IgD-negative memory B cell (primary cell): Measurements from ENCODE around the gene STIM2. TPM values are rescaled to one million over a fixed set of nuclear protein-coding genes. Genes with fewer than 3 reads are reported as not detected.
"Not testable (repeated sequence)": the region's sequence is repeated elsewhere in the genome, so short reads cannot be mapped to it uniquely, and the experiment has no call there.

Experiments
- H3K27ac Mint-ChIP-seq, 3 donors: one replicate each; pipeline ENCODE4 v1.8.0; 2020 to 2022; ENCODE audit warnings: mild to moderate bottlenecking in 3 of 3, mixed read lengths in 3 of 3, moderate library complexity in 1 of 3
- H3K27me3 Mint-ChIP-seq: one replicate; pipeline ENCODE4 v1.8.0; 2021; ENCODE audit warnings: mixed read lengths
- H3K36me3 Mint-ChIP-seq: one replicate; pipeline ENCODE4 v1.8.0; 2020; ENCODE audit warnings: mild to moderate bottlenecking, mixed read lengths
- H3K4me1 Mint-ChIP-seq, 3 donors: one replicate each; pipeline ENCODE4 v1.8.0; 2020 to 2022; ENCODE audit warnings: mixed read lengths in 3 of 3, mild to moderate bottlenecking in 1 of 3
- H3K4me3 Mint-ChIP-seq, 4 donors: one replicate each; pipeline ENCODE4 v1.8.0; 2020 to 2022; ENCODE audit warnings: mild to moderate bottlenecking in 4 of 4, mixed read lengths in 4 of 4, moderate library complexity in 3 of 4
- H3K9me3 Mint-ChIP-seq, 3 donors: one replicate each; pipeline ENCODE4 v1.8.0; 2020 to 2021; ENCODE audit warnings: mixed read lengths in 3 of 3, mild to moderate bottlenecking in 1 of 3
- polyA plus RNA-seq: library from polyadenylated mRNA; unstranded; fragments of 300-500 nt; fragmentation: Illumina TruSeq; gene quantifications from one replicate; pipeline ENCODE4 v1.2.3, GENCODE V29; 2021

Gene STIM2
- polyA plus RNA-seq, 1 donor from 2014 or later: 22.4 TPM

DNA sequence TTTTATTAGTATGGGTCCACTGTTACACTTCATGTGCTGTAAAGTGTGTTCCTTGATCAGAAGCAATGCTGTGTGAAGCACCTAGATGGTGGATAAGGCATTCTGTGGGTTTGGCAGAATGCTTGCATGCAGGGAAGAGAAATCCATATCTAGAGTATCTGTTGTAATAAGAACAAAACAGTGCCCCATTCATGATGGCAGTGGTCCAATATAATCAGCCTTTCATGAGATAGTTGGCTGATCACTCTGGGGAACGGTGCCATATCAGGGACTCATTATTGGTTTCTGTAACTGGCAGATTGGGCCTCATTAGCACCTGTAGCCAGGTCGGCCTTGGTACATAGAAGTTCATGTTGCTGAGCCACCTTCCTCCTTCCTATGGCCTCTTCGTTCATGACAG lies 28.7 kb downstream of the STIM2 start:
- no peaks in the 10 kb centered on the region for H3K9me3 Mint-ChIP-seq
- H3K27ac Mint-ChIP-seq: no peak overlapping the region
- no peak overlapping the region for H3K4me3 Mint-ChIP-seq
- H3K36me3 Mint-ChIP-seq: peaks cover 1% of the 10 kb centered on the region
- H3K4me1 Mint-ChIP-seq: peaks cover 47 to 61% (median 48%) of the 10 kb centered on the region in 3 donors
- no peaks in the 10 kb centered on the region for H3K27me3 Mint-ChIP-seq

DNA sequence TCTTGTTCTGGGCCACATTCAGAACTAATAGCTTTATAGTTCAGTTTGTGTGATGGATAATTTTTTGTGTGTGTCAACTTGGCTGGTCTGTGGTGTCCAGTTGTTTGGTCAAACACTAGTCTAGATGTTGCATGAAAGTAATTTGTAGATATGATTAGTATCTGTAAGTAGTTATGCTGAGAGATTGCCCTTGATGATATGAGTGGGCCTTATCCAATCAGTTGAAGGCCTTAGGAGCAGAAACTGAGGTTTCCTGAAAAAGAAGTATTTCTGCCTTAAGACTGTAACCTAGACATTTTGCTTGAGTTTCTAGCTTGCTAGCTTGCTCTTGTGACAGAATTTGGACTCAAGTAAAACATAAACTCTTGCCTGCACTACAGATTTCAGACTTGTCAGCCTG lies 30.4 kb downstream of the STIM2 start:
- H3K4me3 Mint-ChIP-seq: no peak overlapping the region
- peak overlapping the region in 1 of 3 donors; percentile 39 for H3K27ac Mint-ChIP-seq
- no peaks in the 10 kb centered on the region for H3K9me3 Mint-ChIP-seq
- H3K27me3 Mint-ChIP-seq: no peaks in the 10 kb centered on the region
- H3K4me1 Mint-ChIP-seq: peaks cover 35 to 56% (median 41%) of the 10 kb centered on the region in 3 donors
- H3K36me3 Mint-ChIP-seq: peaks cover 4% of the 10 kb centered on the region

DNA sequence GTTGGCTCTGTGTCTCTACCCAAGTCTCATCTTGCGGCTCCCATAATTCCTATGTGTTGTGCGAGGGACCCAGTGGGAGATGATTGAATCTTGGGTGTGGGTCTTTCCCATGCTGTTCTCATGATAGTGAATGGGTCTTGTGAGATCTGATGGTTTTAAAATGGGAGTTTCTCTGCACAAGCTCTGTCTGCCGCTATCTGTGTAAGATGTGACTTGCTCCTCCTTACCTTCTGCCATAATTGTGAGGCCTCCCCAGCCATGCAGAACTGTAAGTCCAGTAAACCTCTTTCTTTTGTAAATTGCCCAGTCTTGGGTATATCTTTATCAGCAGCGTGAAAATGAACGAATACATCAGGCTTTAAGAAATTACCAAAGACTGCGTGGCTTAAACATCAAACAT lies 31.2 kb downstream of the STIM2 start:
- peaks cover 27 to 56% (median 38%) of the 10 kb centered on the region in 3 donors for H3K4me1 Mint-ChIP-seq

DNA sequence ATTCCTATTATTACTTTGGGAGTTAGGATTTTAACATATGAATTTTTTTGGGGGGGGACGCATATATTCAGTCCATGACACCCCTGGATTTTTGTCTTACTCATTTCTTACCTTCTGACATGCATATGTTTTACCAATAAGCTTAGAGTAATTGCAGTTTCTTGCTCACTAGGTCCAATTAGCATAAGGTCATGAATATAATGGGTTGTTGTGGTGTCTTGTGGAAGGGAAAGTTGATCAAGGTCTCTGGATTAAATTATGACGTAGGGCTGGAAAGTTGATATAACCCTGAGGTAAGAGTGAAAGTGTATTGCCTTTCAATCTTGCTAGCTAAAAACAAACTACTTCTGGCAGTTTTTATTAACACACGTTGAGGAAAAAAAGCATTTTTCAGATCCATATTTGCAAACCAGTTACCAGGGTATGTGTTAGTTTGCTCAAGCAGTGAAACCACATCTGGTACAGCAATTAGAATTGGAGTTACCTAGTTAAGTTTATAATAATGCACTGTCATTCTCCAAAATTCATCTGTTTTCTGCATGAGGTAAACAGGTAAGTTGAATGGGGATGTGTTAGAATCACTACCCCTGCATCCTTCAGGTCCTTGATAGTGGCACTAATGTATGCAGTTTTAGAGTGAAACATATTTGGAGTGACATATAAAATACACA lies 32.0 kb downstream of the STIM2 start:
- Mint-ChIP-seq H3K36me3 (peaks cover 6% of the 10 kb centered on the region), H3K4me3 (no peak overlapping the region), H3K27ac (peak overlapping the region in 1 of 3 donors; percentile 3), H3K27me3 (no peaks in the 10 kb centered on the region), H3K9me3 (no peaks in the 10 kb centered on the region), H3K4me1 (peaks cover 22 to 54% (median 38%) of the 10 kb centered on the region in 3 donors)

More for the DNA sequence above, 31.2 kb downstream of the STIM2 start:
- H3K9me3 Mint-ChIP-seq: no peaks in the 10 kb centered on the region
- H3K4me3 Mint-ChIP-seq: peak overlapping the region in 1 of 4 donors; percentile 50
- H3K27me3 Mint-ChIP-seq: no peaks in the 10 kb centered on the region
- H3K27ac Mint-ChIP-seq: peak overlapping the region in 2 of 3 donors; percentile 3 to 11
- peaks cover 6% of the 10 kb centered on the region for H3K36me3 Mint-ChIP-seq

DNA sequence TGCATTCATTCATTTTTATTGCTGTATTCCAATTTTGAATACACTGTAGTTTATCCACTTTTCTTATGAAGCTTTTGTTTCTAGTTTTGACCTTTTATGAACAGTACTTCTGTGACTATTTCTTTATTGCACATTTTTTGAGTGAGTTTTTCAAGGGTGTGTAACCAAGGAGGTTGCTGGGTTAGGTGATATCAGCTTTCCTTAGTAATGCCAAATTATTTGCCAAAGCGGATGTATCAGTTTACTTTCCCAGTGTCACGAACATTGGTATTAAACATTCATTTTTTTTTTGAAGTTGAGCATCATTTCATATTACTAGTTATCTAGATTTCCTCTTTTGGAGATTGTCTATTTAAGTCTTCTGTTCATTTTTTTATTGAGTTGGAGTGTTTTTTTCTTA lies 32.9 kb downstream of the STIM2 start:
- H3K4me1 Mint-ChIP-seq: peaks cover 28 to 54% (median 46%) of the 10 kb centered on the region in 3 donors
- H3K9me3 Mint-ChIP-seq: no peaks in the 10 kb centered on the region
- H3K27me3 Mint-ChIP-seq: no peaks in the 10 kb centered on the region
- peaks cover 6% of the 10 kb centered on the region for H3K36me3 Mint-ChIP-seq
- no peak overlapping the region for H3K27ac Mint-ChIP-seq
- H3K4me3 Mint-ChIP-seq: no peak overlapping the region

DNA sequence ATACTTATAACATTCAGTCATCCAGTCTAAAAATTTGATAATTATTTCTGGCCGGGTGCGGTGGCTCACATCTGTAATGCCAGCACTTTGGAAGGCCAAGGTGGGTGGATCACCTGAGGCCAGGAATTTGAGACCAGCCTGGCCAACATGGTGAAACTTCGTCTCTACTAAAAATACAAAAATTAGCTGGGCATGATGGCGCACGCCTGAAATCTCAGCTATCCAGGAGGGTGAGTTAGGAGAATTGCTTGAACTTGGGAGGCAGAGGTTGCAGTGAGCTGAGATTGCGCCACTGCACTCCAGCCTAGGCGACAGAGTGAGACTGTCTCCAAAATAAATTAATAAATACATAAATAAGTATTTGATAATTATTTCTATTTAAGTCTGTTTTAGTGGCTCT lies 34.2 kb downstream of the STIM2 start:
- H3K36me3 Mint-ChIP-seq, H3K27me3 Mint-ChIP-seq, H3K9me3 Mint-ChIP-seq, H3K27ac Mint-ChIP-seq, H3K4me3 Mint-ChIP-seq: not testable (repeated sequence)
- peaks cover 31 to 57% (median 54%) of the 10 kb centered on the region in 3 donors for H3K4me1 Mint-ChIP-seq

DNA sequence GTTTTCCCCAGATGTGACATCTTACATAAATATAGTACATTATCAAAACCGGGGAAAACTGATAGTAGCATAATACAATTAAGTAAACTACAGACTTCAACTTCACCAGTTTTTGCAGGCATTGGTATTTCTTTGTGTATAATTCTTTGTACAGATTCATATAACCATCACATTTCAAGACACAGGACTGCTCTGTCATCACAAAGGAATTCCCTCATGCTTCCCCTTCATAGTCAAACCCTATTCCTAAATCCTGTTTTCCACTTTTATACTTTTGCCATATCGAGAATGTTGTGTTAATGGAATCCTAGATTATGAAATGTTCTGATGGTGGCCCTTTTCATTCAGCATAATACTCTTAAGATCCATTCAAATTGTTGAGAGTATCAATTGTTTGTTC lies 36.0 kb downstream of the STIM2 start:
- Mint-ChIP-seq H3K4me3 (no peak overlapping the region), H3K9me3 (no peaks in the 10 kb centered on the region), H3K27ac (no peak overlapping the region), H3K36me3 (peaks cover 6% of the 10 kb centered on the region), H3K27me3 (no peaks in the 10 kb centered on the region), H3K4me1 (peaks cover 30 to 65% (median 58%) of the 10 kb centered on the region in 3 donors)

DNA sequence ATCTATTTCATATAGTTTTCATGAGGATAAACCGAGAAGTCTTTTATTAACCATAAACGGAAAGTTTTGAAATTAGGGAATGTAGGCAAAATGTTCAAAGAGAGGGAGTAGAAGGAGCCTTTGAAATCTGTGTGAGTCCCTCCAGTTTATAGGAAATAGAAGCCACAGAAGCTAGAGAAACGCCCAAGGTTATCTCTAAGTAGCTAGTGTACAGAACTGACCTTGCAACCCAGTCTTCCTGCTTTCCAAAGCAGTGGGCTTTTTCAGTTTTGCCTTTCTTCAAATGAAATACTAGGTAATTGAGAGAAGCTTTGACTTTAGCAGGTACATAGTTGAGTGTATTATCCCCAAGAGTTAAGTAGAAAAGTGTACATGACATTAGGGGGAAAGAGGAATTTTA lies 39.4 kb downstream of the STIM2 start:
- Mint-ChIP-seq H3K4me1 (peaks cover 21 to 67% (median 64%) of the 10 kb centered on the region in 3 donors), H3K27me3 (no peaks in the 10 kb centered on the region), H3K4me3 (no peak overlapping the region), H3K36me3 (peaks cover 5% of the 10 kb centered on the region), H3K27ac (peak overlapping the region in 2 of 3 donors; percentile 29 to 64), H3K9me3 (no peaks in the 10 kb centered on the region)

DNA sequence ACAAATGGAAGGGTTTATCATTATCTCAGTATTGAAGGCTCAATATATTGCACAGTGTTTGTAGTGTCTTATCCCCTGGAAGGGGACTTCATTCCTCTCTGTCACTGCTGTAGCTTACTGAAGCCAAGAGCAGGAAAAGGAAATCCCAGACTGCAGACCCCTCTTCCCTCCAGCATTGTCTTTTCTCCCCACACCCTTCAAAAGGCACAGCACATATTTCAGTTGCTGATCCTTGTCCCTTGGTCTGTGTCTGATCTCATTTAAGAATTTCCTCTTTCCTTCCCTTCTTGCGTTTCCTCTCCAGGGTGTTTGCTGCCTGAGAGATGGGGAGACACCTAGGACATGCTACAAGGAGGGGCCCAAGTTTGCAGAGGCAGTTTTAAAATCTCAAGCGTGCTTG lies 40.1 kb downstream of the STIM2 start:
- Mint-ChIP-seq H3K27ac (no peak overlapping the region), H3K27me3 (no peaks in the 10 kb centered on the region), H3K4me1 (peaks cover 26 to 68% (median 68%) of the 10 kb centered on the region in 3 donors), H3K4me3 (no peak overlapping the region), H3K36me3 (peaks cover 7% of the 10 kb centered on the region), H3K9me3 (no peaks in the 10 kb centered on the region)

DNA sequence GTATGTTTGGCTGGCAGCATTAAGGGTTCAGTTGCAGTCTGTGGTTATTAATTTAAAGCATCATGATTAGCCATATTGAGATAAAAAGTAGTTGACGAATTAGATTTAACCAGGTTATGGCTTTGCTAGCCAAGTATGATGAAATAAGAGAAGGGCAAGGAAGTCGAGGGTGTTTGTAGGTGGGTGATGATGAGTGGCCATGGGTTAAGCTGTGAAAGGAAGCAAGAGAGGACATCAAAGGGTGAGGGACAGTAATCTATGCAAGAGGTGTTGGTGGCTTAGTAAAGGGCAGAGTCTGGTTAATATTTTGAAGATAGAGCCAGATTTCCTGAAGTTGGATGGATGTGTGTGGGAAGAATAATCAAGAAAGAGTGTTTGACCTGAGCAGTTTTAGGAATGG lies 44.5 kb downstream of the STIM2 start:
- Mint-ChIP-seq H3K27ac (no peak overlapping the region), H3K27me3 (no peaks in the 10 kb centered on the region), H3K4me1 (peaks cover 38 to 63% (median 58%) of the 10 kb centered on the region in 3 donors), H3K36me3 (peaks cover 7% of the 10 kb centered on the region), H3K9me3 (no peaks in the 10 kb centered on the region), H3K4me3 (peak overlapping the region in 1 of 4 donors; percentile 14)

DNA sequence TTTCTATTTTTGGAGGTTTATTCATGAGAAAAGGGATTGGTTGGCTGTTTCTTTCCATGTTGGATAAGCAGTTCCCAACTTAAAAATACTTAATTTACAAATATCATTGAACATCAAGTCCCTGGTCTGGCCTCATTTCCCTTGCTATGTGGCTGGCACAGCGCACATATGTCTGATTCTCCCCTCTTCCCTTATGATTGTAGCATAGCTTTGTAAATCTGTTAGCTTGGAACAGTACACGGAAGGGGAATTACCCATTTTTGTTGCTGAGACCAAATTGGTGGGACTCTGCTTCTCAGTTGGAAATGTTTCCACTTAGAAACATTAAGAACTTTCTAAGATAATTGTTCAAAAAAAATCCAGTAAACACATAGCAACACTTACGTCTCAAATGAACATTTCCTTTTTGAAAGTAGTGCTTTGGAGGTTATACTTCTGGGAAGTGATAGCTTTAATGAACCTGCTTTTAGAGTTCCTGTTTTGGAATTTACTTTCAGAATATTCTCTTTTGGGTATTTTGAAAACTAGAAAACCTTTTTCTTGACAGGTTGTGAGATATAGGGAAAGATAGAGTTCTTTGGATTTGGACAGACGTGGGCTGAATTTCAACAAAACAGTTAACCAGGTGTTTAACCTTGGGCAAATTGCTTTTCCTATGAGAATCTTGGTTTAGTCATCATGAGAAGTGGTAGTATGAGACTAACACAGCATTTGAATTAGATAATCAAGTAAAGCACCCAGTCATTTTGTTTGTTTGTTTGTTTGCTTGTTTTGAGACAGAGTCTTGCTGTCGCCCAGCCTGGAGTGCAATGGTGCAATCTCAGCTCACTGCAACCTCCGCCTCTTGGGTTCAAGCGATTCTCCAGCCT lies 47.3 kb downstream of the STIM2 start:
- Mint-ChIP-seq H3K27ac (peak overlapping the region; percentile 12 to 23 (median 20)), H3K36me3 (peaks cover 7% of the 10 kb centered on the region), H3K4me3 (peak overlapping the region in 2 of 4 donors; percentile 18 to 69), H3K27me3 (no peaks in the 10 kb centered on the region), H3K4me1 (peaks cover 49 to 72% (median 63%) of the 10 kb centered on the region in 3 donors), H3K9me3 (no peaks in the 10 kb centered on the region)

DNA sequence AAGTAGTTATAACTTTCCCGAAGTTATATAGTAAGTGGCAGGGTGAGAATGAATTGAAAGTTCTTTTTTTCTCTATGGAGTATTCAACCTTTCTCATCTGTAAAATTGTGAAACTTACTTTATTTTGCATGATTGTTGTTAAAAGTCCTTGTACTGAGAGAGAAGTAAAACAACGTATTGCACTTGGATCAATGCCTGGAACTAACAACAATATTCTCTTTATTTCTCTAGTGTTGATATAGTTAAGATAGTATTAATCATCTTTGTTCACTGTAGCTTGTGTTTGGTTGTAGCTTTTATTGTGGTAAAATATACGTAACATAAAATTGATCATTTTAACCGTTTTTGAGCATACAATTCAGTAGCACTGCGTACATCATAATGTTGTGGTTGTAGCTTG lies 48.7 kb downstream of the STIM2 start:
- H3K9me3 Mint-ChIP-seq: no peaks in the 10 kb centered on the region
- no peaks in the 10 kb centered on the region for H3K27me3 Mint-ChIP-seq
- H3K27ac Mint-ChIP-seq: no peak overlapping the region
- H3K4me3 Mint-ChIP-seq: no peak overlapping the region
- H3K4me1 Mint-ChIP-seq: peaks cover 53 to 72% (median 59%) of the 10 kb centered on the region in 3 donors
- peaks cover 7% of the 10 kb centered on the region for H3K36me3 Mint-ChIP-seq

DNA sequence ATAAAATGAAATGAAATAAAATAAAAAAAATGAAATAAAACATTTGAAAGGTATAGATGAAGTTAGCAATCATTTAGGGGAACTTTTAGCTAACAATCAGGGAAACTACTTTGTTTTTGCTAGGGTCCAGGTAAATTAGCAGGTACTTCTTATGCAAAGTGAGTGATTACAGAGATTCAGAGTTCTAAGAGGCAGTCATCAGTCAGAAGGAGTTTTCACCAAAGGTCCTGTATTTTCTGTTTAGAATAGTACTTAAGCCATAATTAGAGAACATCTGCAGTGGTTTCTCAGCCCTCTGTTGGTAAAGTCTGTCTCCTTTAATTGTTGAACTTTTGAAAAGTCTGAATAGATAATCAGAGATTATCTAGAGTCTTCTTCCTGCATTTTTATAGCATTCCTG lies 50.6 kb downstream of the STIM2 start:
- Mint-ChIP-seq H3K9me3 (no peaks in the 10 kb centered on the region), H3K27ac (no peak overlapping the region), H3K27me3 (no peaks in the 10 kb centered on the region), H3K4me1 (peaks cover 49 to 68% (median 59%) of the 10 kb centered on the region in 3 donors), H3K4me3 (no peak overlapping the region), H3K36me3 (peaks cover 2% of the 10 kb centered on the region)

DNA sequence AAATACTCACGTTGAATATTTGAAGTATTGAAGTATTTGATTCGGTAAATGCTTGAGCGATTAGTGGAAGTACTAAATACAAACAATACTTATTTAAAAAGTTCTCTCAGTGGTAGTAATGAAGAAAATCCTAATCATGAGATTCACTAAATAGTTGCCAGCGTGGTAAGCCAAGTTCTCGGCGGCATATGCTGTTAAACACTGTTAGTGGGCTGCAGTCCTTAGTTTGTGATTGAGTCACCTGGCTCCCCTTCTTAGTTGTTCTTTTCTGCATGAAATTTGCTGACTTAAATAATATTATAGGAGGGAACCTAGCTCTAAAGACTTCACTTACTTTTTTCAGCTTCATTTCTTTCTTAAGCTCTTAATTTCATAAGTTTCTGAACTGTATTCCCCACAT lies 51.4 kb downstream of the STIM2 start:
- H3K4me1 Mint-ChIP-seq: peaks cover 50 to 71% (median 63%) of the 10 kb centered on the region in 3 donors
- H3K27ac Mint-ChIP-seq: peak overlapping the region in 1 of 3 donors; percentile 76
- H3K27me3 Mint-ChIP-seq: no peaks in the 10 kb centered on the region
- H3K4me3 Mint-ChIP-seq: peak overlapping the region in 1 of 4 donors; percentile 59
- H3K9me3 Mint-ChIP-seq: no peaks in the 10 kb centered on the region
- peaks cover 2% of the 10 kb centered on the region for H3K36me3 Mint-ChIP-seq

DNA sequence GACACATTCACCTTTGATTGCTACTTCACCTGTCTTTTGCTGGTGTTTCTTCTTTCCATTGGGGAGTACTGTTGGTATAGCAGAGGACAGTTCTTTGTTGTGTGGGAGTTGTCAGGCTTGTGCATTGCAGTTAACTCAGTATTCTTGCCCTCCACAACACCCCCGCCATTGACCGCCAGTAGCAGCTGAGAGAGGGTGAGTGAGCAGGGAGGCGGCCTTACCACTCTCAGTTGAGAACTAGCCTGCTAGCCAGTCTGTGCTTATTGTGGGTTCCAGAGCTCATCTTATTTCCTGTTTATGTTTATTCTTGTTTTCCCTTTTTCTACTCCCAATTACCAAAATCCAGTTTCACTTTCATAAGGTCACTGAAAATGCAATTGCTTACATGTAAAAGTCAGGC lies 52.2 kb downstream of the STIM2 start:
- peaks cover 2% of the 10 kb centered on the region for H3K36me3 Mint-ChIP-seq
- peaks cover 45 to 66% (median 60%) of the 10 kb centered on the region in 3 donors for H3K4me1 Mint-ChIP-seq
- peak overlapping the region in 2 of 4 donors; percentile 61 to 88 for H3K4me3 Mint-ChIP-seq
- no peaks in the 10 kb centered on the region for H3K9me3 Mint-ChIP-seq
- peak overlapping the region in 1 of 3 donors; percentile 14 for H3K27ac Mint-ChIP-seq
- H3K27me3 Mint-ChIP-seq: no peaks in the 10 kb centered on the region
